ENCODE results near the gene IL1RAPL2.

DNA sequence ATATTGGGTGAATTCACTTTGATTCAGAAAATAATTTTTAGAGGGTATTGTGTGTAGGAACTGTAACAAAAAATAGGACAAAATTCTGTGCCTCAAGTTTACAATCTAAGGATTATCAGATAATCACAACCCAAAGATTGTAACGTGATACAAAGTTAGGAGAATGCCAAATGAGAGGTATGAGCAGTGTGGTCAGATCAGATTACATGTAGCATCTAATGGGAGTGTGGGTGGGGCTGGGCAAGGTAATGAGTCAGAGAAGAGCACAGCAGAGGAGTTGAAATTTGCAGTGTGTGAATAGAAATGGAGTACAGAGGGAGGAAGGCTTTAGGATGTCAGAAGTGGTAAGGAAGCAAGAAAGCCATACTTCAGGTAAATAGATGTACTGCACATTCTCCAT lies 757.9 kb downstream of the IL1RAPL2 start:
- TF ChIP-seq, protein P1, sequence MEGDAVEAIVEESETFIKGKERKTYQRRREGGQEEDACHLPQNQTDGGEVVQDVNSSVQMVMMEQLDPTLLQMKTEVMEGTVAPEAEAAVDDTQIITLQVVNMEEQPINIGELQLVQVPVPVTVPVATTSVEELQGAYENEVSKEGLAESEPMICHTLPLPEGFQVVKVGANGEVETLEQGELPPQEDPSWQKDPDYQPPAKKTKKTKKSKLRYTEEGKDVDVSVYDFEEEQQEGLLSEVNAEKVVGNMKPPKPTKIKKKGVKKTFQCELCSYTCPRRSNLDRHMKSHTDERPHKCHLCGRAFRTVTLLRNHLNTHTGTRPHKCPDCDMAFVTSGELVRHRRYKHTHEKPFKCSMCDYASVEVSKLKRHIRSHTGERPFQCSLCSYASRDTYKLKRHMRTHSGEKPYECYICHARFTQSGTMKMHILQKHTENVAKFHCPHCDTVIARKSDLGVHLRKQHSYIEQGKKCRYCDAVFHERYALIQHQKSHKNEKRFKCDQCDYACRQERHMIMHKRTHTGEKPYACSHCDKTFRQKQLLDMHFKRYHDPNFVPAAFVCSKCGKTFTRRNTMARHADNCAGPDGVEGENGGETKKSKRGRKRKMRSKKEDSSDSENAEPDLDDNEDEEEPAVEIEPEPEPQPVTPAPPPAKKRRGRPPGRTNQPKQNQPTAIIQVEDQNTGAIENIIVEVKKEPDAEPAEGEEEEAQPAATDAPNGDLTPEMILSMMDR (IDR thresholded peaks at IDR 0.05): no peak
- no peak for TF ChIP-seq POLR2A (IDR thresholded peaks at IDR 0.05)

Data from right lobe of liver (tissue), 4 donors.